ENCODE data around the gene MYOM3.
"Not testable (repeated sequence)": the region's sequence is repeated elsewhere in the genome, so short reads cannot be mapped to it uniquely, and the experiment has no call there.

- not testable (repeated sequence) for TF ChIP-seq CTCF, EP300, POLR2AphosphoS5, POLR2A (IDR thresholded peaks at IDR 0.05)
Measured at GRCh38 chr1:24008574-24009184, 103.3 kb downstream of the MYOM3 start.
